NCI-H345 treated with DMSO at 0.1 percent for 48 hours (cell line): ENCODE measurements around the gene OPA1.

Experiments used
- DNase-seq: peaks from one replicate; lab custom pipeline; 2025; ENCODE audit not compliant: unreplicated experiment; lab: John Stamatoyannopoulos, UW

The OPA1 gene

DNA sequence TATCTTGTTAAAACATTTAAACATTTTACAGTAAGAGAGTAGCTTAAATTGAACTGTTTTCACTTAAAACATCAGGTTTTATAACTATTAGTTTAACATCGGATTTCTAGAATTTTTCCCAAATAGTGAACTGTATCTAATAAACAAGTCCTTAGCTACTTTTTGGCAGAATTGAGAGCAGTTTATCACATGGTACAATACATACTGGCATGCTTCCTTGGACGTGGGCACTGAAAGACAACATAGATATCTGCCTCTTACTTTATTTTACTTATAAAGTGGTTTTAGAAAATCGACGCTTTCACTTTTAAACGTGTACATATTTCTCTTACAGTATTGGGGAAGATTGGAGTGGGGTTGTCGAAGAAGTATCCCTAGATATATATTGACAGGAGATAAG, 52.8 kb downstream of the OPA1 start:
- DNase-seq = no peak

DNA sequence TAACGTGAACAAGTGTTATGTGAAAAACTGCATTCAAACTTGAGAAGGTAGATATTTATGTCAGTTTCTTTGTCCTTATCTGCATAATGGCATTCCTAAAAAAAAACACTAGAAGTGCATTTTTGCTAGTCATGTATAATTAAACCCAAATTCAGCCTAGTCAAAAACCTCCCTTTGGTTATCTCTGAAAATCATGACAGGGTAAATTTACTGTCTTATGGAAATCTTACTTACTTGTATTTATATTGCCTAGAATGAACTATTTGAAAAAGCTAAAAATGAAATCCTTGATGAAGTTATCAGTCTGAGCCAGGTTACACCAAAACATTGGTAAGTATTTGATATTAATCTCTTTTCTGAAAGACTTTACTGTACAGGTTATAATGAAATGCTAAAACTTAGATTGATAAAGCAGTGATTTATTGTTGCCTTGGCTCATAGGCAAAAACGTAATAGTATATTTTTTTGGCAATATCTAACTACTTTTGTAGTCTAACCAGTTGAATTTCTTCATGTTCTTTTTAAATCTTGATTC, 55.6 kb downstream of the OPA1 start:
- no peak for DNase-seq

DNA sequence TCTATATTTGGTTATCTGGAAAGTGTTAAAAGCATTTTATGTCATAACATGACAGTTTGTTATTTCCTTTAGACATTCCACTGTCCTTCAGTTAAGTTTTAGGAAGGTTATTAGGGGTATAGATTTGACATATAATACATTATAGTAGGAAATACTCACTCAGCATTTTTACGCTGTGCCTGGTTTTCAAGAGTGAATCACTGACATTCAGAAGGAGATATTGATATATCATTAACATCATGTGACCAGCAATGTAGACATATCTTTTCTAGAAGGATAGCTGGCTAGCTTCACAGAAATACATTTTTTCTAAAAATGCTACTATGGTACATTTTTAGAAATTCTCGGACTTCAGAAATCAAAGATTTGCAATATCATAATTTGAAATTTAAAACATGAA, 57.6 kb downstream of the OPA1 start:
- DNase-seq = no peak

DNA sequence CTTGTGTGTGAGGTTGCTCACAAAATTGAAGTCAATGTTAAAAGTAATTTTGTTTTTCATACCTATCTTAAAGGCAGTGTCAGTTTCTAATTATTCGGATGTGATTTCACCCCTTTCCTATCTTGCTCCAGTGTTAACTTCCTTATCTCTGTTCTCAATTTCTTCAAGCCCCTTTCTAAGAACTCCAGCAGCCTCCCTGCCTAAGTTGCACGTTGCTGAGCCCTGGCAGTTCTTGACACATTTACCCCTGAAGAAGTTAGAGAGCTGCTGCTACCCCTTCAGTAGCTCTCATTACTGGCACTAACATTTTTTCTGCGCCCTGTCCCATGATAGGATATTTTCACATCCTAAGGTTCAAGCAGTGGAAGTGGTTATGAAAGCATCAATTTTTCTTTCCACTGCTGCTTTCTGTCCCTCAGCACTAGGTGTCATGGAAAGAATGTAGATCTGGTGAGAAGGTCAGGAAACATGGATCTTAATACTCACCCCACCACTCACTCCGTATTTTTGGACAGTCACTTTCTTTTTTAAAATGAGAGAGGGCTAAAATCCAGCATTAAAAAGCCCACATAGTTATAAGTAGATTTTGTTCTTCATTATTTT, 62.9 kb downstream of the OPA1 start:
- DNase-seq = no peak

DNA sequence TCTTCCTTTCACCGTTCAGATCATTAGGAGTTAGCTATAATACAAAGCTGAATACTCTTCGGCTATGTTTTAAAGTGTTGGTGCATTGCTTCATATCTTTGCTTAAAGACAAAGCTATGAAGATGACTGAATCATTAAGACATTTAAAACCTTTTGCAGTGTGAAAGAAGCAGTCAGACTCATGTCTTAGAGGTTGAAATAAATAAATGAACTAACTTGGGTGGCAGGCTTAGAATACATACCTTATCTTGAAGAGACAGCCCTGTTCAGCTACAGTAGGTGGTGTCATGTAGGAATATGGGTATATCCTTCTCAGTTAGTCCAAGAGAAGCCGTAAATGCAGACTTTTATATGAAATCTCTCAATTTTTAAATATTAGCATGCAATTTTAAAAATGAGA, 63.4 kb downstream of the OPA1 start:
- DNase-seq = no peak

DNA sequence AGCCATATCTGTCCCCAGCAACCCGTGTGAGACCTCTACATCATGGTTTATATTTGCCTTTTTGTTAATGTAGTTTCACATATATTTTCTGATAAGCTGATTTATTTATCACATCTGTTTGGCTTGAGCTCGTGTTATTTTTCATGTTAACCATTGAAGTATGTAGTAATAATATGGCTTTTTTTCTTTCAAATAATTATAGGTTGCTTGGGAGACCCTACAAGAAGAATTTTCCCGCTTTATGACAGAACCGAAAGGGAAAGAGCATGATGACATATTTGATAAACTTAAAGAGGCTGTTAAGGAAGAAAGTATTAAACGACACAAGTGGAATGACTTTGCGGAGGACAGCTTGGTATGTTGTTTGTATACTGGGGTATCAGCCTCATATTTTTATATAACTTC, 63.9 kb downstream of the OPA1 start:
- no peak for DNase-seq

DNA sequence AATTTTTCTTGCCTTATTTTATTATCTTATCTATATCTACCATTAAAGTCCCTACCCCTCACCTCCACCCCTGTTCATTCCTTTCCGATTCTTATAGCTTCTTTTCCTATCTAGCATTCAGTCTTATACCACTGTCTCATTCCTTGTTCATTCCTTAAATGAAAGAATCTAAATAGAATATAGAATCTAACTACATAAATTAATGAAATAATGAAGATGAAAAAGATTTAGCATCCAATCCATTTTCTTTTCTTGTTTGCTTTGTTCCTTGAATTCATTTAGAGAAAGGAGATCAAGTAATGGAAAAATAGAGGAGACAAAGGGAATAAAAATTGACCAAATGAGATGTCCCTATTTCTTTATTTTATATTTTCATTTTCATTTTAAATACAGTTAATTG, 67.2 kb downstream of the OPA1 start:
- no peak for DNase-seq

DNA sequence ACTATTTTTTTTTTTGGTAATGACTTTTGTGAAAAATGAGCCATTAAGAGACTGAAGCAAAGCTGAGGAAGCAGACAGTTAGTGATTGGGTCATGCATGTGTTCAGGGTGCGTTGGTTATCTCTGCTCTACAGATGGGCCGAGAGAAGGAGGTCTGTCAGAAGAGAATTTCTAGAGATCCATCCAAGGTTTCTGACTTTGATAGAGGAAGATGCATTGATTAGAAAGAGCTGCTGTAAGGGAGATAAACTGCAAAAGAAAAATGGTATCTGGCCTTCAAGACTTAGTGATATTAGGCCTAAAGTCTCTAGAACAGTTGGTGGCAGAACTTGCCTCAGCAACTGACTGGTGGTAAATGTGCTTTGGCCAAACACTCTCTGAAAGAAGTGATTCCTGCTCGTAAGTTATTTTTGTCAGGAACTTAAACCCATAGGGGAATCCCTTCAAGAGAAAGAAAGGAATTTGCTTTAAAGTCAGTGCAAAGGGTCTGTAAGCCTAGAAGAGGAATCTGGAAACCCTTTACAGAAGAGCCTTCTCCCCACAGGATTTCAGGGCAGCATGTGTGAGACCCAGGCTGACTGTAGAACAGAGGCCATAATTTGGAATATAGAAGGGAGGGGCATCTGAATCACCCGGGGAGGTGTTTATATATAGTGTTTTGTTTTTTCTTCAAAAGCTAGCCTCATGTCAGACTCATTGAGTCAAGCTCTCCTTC, 67.8 kb downstream of the OPA1 start:
- DNase-seq = no peak

DNA sequence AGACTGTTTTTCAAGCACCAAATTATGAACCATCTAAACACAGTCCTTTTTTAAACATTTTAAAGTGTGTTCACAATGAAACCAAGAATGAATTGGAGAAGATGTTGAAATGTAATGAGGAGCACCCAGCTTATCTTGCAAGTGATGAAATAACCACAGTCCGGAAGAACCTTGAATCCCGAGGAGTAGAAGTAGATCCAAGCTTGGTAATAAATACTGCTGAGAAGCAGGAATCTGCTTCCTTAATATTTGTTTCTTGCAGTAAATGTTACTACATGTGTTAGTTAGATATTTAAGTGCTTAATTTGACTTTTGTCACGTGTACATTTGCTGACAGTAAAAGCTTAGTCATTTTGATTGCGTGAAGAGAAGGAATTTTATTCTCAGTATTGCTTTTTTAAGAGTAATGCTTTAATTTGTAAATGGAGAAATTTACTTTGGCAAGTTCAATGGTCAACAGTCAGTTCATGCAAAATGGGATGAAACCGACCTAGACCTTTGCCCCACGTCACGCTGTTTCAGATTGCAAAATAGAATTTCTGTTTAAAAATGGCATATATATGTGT, 69.8 kb downstream of the OPA1 start:
- no peak for DNase-seq

DNA sequence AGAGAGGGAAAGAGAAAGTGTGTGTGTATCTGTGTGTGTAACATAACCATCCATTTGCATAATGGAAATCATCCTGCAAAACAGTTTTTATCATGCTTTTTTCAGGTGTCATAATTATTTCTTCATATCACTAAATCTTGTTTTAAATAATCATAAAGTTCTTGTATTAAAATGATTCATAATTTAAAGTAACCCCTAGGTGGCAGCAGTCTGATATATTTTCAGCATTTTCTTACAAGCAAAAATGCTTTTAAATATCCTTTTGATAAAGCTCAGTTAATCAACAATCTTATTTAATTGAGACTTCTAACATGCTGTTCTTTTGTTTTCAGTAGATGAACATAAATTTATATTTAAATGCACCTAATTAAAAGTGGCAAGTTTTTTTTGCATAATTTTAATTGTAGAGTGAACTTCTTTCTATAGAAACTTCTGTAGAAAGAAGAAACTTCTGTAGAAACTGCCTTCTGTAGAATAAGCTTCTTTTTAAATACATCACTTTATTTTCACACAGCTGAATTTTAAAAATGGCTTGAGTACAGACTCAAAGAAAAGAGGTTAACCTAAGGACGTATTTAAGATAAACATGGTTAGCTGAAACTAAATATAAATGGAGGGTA, 72.5 kb downstream of the OPA1 start:
- DNase-seq = peak; percentile 15

DNA sequence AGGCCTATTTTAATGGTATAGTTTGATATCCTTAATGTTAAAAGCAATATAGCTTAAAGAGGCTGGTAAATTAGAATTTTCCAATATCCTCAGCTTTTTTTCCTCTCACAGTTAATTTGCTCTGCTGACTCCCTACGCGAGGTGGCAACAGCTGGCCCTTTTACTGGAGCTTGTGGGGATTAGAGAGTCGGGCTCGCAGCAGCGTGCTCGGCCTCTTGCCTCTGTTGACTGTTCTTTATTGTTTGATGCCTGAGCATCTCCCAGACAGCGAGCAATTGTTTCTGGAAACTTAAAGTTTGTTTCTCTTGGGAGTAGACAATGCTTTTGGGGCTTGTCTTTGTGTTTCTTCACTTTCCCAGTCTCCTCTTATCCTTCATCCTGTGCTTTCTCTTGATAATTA, 80.8 kb downstream of the OPA1 start:
- no peak for DNase-seq

DNA sequence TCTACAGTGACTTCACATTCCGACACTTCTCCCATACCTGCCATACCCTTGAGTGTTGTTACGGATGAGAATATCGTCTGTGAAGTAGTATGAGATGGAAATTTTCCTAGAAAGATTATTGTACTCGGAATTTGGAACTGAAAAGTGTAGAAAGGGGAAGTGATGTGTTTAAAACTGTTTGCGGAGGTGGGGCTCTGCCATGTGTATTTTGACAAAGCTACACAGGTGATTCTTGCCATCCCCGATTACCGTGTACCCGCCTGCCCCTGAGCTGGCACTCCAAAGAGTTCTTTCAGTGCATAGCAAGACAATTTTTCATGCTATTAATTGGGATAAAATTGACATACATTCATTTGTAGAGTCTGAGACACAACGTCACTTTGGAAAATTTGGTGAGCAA, 81.7 kb downstream of the OPA1 start:
- no peak for DNase-seq

DNA sequence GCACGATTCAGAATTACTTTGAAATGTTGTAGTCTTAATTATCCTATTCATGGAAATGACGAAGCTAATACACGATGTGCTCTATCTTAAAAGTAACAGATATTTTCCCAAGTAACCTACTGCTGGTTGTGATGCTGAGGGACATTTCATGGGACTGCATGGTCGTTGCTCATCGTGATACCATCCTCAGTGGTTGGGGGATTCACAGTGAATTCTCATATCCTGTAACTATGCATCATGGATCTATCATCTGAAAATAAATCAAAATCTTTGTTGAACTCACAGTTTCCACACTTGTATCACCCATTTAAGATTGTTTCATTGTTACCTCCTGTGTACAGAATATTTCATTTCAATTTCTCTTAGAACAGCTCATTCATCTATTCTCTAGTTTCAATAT, 84.7 kb downstream of the OPA1 start:
- DNase-seq = no peak

DNA sequence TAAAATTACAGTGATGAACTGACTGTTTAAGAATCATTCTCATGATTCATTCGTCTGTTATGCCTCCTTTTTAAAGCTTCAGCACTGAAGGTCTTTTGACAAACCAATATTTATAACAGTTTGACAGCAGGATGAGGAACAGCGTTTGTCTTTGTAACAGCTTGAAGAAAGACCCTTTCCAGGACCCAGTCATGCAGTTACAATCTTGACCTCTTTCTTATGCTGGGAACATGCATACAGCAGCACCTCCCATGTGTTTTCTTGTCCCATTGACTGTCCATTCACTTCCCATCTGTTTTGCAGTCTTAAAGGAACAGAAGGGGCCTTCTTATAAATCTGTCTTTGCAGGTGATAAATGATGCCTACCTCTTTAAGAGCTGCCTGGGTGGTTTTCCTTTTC, 87.2 kb downstream of the OPA1 start:
- no peak for DNase-seq

DNA sequence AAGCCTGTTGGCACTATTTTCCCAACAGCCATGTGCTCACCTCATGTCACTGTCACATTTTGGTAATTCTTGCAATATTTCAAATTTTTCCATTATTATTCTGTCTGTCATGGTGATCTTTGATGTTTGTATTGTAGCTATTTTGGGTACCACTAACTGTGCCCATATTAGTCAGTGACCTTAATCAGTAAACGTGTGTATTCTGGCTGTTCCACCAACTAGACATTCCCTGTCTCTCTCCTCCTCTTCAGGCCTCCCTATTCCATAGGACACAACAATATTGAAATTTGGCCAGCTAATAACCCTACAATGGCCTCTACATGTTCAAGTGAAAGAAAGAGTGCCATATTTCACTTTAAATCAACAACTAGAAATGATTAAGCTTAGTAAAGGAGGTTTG, 88.6 kb downstream of the OPA1 start:
- no peak for DNase-seq

DNA sequence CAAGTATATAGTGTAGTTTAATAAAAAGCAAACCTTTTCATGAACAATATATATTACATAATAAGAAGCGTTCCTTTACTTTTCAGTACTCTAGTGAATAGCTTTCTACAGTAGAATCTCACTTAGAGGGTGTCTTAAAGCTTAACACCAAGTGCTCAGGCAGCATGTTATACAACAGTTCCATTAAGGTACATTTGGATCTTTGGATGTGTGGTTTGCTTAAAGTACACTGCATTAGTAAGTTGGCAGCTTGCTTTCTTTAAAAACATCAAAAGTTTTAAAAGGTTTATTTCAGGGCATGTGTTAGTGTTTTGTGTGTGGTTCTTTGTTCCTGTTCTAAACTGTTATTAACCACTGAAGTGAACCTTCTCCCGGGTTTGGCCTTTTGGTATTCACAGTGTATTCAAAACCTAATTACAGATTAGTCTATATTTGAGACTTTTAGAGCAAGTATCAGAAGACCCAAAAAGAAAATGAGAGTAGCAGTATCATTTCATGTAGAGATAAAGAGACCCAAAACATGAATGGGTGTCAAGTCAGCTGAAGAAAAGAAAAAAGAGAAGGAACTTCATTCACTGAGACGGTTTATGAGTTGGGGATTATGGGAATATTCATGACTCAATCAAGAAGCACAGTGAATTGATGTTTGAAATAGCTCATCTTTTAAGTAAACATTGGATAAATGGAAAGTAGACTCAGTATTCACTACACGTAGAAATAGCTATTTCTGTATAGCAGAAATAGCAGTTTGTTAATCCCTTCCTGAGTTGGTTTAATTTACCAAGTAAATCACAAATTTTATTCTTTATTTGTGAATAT, 93.9 kb downstream of the OPA1 start:
- no peak for DNase-seq

DNA sequence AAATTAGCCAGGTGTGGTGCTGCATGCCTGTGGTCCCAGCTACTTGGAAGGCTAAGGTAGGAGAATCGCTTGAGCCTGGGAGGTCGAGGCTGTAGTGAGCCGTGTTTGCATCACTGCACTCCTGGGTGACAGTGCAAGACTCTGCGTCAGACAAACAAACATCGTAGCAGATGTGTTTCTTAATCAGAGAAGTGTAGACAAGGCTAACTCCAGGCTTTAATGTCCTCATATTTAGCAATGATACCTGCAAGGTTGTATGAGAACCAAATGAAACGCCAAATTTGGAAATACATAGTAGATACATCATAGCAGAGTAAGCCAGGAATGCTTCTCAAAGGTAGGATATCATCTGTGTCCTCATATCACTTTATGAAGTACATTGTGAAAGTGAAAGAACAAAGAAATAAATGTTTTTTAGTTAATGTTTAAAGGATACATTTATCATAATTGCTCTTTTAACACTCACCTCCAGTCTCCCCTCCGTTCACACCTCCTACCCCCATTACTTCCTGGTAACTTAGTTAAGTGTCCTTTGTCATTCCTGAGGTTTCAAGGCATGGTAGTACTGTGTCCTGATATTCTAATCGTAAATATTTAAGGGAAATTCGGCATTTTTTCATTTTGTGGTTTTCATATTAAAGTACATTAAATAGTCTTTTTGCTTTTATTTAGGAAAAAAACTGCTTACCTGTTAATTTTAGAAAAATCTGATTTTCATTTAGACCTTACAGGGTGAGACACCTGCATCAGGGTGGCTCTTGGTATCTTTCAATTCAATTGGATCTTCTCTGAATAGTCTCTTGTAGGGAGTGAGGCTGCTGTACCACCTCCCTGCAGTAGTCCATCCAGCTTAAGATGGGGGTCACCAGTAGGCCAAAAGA, 96.1 kb downstream of the OPA1 start:
- no peak for DNase-seq

DNA sequence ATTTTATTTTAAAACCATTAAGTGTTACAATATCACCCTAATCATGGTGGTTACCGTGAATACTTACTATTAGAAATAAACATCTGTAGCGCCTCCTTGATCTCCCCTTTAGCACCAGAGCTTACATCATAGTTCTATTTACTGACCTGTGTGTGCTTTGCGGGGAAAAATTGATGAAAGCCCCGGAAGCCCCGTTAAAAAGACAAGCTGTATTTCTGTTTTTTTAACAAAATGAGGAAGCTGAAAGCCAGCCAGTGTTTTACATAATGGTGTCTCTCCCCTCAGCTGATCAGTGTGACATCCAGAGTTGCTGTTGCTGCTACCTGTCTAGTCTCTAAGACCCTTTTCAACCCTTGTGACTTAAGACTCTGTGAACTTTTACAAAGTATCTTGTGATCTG, 100.8 kb downstream of the OPA1 start:
- no peak for DNase-seq

DNA sequence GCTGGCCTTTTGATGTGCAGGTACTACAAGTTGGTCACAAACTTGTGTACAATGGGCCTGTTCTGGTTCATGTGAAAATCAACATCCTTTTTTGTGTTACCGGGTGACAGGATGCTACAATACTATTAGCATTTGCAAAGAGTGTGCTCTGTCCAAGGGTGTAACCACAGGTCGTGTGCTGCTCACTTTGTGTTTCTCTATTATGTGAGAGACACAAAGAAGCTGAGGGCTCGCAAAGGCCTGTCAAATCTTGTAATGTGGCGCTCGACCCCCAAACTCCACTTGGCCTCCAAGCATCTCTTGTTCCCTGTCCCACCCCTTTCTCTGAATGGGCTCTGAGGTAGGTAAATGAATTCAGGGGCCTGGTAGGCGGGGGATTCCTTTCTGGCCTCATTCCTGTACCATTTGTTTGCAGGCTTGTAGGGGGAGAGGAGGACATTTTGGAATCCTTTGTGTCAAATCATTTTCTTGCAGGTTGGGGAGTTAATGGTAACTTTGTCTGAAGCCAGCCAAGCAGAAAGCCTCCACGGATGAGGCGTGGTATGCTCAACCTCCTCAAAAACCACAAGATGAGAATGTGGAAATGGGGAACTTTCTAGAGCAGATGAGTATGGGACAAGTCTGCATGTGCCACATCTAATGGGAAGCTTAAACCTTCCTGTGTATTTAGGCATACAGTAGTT, 109.1 kb downstream of the OPA1 start:
- no peak for DNase-seq

DNA sequence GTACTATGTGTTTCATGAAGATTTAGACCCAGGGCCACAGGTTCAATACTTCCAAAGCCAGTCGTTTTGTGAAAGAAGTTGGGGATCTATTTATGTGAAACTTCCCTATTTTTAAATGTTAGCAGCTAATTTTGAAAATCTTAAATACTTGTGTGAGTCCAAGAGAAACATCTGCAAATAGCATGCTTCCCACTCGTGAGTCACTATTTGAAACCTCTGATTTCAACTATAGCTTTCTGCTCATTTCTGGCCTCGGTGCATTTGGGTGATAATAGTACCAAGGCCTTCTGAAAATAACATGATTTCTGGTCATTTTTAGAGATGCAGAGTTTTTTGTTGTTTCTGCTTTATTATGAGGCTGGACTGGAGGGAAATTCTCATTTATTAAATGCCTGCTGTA, 110.0 kb downstream of the OPA1 start:
- DNase-seq = no peak
